Cardiac septum (tissue), 1 donor: ENCODE results near the gene IFNA2. TPM values are rescaled to one million over a fixed set of nuclear protein-coding genes. Genes with fewer than 3 reads are reported as not detected.
"Not testable (repeated sequence)": the region's sequence is repeated elsewhere in the genome, so short reads cannot be mapped to it uniquely, and the experiment has no call there.

Experiments
- DNase-seq: peaks from one replicate; pipeline ENCODE4 v3.0.0-alpha.2; 2020; ENCODE audit warnings: low spot score
- intact Hi-C: fragments of 100-400 bp; cut with DNase I; formaldehyde crosslinking; loops from one replicate; pipeline ENCODE4 v1.14.0; 2022
- long read RNA-seq: library from polyadenylated mRNA; unstranded; transcript quantifications from one replicate; pipeline ENCODE4 v2.0.0, GENCODE V29; 2021
- total RNA-seq: library from RNA; stranded (reverse); fragmentation: NEBNext Ultra II Directional; extraction: Animal tissue kit (Norgen Biotek cat#: 25700); gene quantifications from one replicate; pipeline ENCODE4 v1.2.1, GENCODE V29; 2021
- donor health status: DM: no; HTN: no; CAD: no.

The IFNA2 gene
- not detected for total RNA-seq
- long read RNA-seq: 0 reads

GRCh38 chr9:21385131-21385670 is at the start of gene IFNA2:
Gene IFNA2 (minus strand): TSS chr9:21385398. CDS start chr9:21385329, 69 bp downstream.
- DNase-seq: no peak
- intact Hi-C loops: no loop called here

- intact Hi-C loops: not testable (repeated sequence)
These were observed 49.8 kb upstream of the IFNA2 start for GRCh38 chr9:21435015-21435383.

GRCh38 chr9:21434202-21435014 is 49.2 kb upstream of the IFNA2 start:
- intact Hi-C loops: no loop called here
- DNase-seq: no peak

More at GRCh38 chr9:21435015-21435383, 49.8 kb upstream of the IFNA2 start:
- not testable (repeated sequence) for DNase-seq

- no peak for DNase-seq
- intact Hi-C loops: no loop called here
These were observed 47.7 kb upstream of the IFNA2 start for GRCh38 chr9:21432672-21433425.

- intact Hi-C loops: no loop called here
- no peak for DNase-seq
These were observed 44.0 kb upstream of the IFNA2 start for GRCh38 chr9:21429191-21429590.

GRCh38 chr9:21428235-21428634 is 43.0 kb upstream of the IFNA2 start:
- DNase-seq: no peak
- intact Hi-C loops: no loop called here

GRCh38 chr9:21415493-21416267 is 30.5 kb upstream of the IFNA2 start:
- DNase-seq: no peak
- intact Hi-C loops: no loop called here

- no peak for DNase-seq
- intact Hi-C loops: no loop called here
These were observed 29.2 kb upstream of the IFNA2 start for GRCh38 chr9:21414220-21414940.

GRCh38 chr9:21413624-21414023 is 28.4 kb upstream of the IFNA2 start:
- DNase-seq: no peak
- intact Hi-C loops: no loop called here

GRCh38 chr9:21413151-21413550 is 28.0 kb upstream of the IFNA2 start:
- intact Hi-C loops: no loop called here

GRCh38 chr9:21412107-21412506 is 26.9 kb upstream of the IFNA2 start:
- no peak for DNase-seq
- intact Hi-C loops: no loop called here

More at GRCh38 chr9:21413151-21413550, 28.0 kb upstream of the IFNA2 start:
- DNase-seq: no peak

- intact Hi-C loops: no loop called here
- DNase-seq: no peak
These were observed 23.6 kb upstream of the IFNA2 start, which contains the start of gene IFNA8 for GRCh38 chr9:21408817-21409216. Gene IFNA8 (plus strand): TSS chr9:21409117. CDS start chr9:21409177, 60 bp downstream.

- no peak for DNase-seq
- intact Hi-C loops: no loop called here
These were observed 18.9 kb upstream of the IFNA2 start for GRCh38 chr9:21404146-21404545.

GRCh38 chr9:21402386-21403251 is 17.4 kb upstream of the IFNA2 start:
- intact Hi-C loops: no loop called here
- DNase-seq: no peak

- DNase-seq: no peak
These were observed 14.8 kb upstream of the IFNA2 start for GRCh38 chr9:21399956-21400355.

GRCh38 chr9:21398955-21399489 is 13.8 kb upstream of the IFNA2 start:
- intact Hi-C loops: loop anchor here (5.0 kb wide), 1 partner anchor 77 kb away; no protein-coding TSS in a partner anchor
- DNase-seq: no peak

More at GRCh38 chr9:21399956-21400355, 14.8 kb upstream of the IFNA2 start:
- intact Hi-C loops: loop anchor here (5.0 kb wide), 1 partner anchor 78 kb away; no protein-coding TSS in a partner anchor
